Right atrium auricular region (tissue), 2 donors: ENCODE data around the gene ADAMTS16. TPM values are rescaled to one million over a fixed set of nuclear protein-coding genes. Genes with fewer than 3 reads are reported as not detected.

Experiments used
- DNase-seq: peaks from one replicate; pipeline ENCODE4 v3.0.0-alpha.2; 2019; ENCODE audit warnings: low spot score
- H3K27ac ChIP-seq, 2 donors: fragments of 200-600 bp; sonication (generic); 1 replicate in 1 of 2; 2 replicates in 1 of 2; pipeline ENCODE4 v1.5.1; 2016 to 2019
- H3K27me3 ChIP-seq, 2 donors: fragments of 200-600 bp; sonication (generic); one replicate each; pipeline versions ENCODE4 v1.5.1 to v1.6.0; 2017 to 2019
- H3K36me3 ChIP-seq: fragments of 200-600 bp; sonication (generic); one replicate; pipeline ENCODE4 v1.5.1; 2016
- H3K4me1 ChIP-seq, 2 donors: fragments of 200-600 bp; sonication (generic); one replicate each; pipeline versions ENCODE4 v1.5.1 to v1.6.0; 2017 to 2019
- H3K4me3 ChIP-seq, 2 donors: fragments of 200-600 bp; sonication (generic); 1 replicate in 1 of 2; 2 replicates in 1 of 2; pipeline ENCODE4 v1.5.1; 2017 to 2019; ENCODE audit warnings: mild to moderate bottlenecking in 1 of 2, moderate library complexity in 1 of 2
- H3K9me3 ChIP-seq, 2 donors: fragments of 200-600 bp; sonication (generic); one replicate each; pipeline ENCODE4 v1.5.1; 2019
- total RNA-seq, 2 donors: library from RNA; depleted of rRNA; stranded (reverse); fragments of >200 nt; gene quantifications; one replicate each; pipeline ENCODE4 v1.1.0, GENCODE V29; 2016
- TF ChIP-seq, protein P1 (sequence below), 2 donors: fragments of 200-600 bp; sonication (generic); IDR thresholded peaks; one replicate each; pipeline ENCODE4 v1.5.1; 2019; ENCODE audit warnings: antibody characterized with exemption in 2 of 2

ADAMTS16 gene
- total RNA-seq, 2 donors from 2014 or later: not detected

DNA sequence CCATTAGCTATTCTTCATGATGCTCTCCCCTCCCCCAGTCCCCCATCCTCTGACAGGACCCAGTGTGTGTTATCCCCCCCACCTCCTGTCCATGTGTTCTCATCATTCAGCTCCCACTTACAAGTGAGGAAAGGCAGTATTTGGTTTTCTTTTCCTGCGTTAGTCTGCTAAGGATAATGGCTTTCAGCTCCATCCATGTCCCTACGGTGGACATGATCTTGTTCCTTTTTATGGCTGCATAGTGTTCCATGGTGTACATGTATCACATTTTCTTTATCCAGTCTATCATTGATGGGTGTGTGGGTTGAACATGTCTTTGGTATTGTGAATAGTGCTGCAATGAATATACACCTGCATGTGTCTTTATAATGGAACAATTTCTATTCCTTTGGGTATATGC is 181.0 kb downstream of the ADAMTS16 start:
- no peaks in the 10 kb centered on the region for H3K36me3 ChIP-seq
- no peak overlapping the region for H3K27ac ChIP-seq
- no peak for DNase-seq
- H3K4me3 ChIP-seq: no peak overlapping the region
- H3K9me3 ChIP-seq: no peaks in the 10 kb centered on the region
- no peaks in the 10 kb centered on the region for H3K4me1 ChIP-seq
- TF ChIP-seq, protein P1, sequence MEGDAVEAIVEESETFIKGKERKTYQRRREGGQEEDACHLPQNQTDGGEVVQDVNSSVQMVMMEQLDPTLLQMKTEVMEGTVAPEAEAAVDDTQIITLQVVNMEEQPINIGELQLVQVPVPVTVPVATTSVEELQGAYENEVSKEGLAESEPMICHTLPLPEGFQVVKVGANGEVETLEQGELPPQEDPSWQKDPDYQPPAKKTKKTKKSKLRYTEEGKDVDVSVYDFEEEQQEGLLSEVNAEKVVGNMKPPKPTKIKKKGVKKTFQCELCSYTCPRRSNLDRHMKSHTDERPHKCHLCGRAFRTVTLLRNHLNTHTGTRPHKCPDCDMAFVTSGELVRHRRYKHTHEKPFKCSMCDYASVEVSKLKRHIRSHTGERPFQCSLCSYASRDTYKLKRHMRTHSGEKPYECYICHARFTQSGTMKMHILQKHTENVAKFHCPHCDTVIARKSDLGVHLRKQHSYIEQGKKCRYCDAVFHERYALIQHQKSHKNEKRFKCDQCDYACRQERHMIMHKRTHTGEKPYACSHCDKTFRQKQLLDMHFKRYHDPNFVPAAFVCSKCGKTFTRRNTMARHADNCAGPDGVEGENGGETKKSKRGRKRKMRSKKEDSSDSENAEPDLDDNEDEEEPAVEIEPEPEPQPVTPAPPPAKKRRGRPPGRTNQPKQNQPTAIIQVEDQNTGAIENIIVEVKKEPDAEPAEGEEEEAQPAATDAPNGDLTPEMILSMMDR (IDR thresholded peaks at IDR 0.05): no peak
- H3K27me3 ChIP-seq: no peaks in the 10 kb centered on the region

DNA sequence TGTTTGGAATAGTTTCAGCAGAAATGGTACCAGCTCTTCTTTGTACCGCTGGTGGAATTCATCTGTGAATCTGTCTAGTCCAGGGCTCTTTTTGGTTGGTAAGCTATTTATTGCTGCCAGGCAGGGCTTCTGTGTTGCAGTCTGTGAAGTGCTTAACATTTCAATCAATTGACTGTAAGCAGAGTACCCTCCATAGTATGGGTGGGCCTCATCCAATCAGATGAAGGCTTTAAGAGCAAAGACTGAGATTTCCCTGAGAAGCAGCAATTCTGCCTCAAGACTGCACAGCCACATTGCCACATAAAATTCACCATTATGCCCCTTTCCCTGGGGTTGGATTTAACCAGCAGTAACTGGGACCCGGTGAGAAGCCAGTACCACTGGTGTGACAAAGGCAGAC is 183.4 kb downstream of the ADAMTS16 start:
- no peak for DNase-seq
- no peaks in the 10 kb centered on the region for H3K4me1 ChIP-seq
- TF ChIP-seq, protein P1 (IDR thresholded peaks at IDR 0.05): no peak
- H3K27me3 ChIP-seq: no peaks in the 10 kb centered on the region
- no peaks in the 10 kb centered on the region for H3K36me3 ChIP-seq
- no peak overlapping the region for H3K4me3 ChIP-seq
- no peak overlapping the region for H3K27ac ChIP-seq
- H3K9me3 ChIP-seq: no peaks in the 10 kb centered on the region

DNA sequence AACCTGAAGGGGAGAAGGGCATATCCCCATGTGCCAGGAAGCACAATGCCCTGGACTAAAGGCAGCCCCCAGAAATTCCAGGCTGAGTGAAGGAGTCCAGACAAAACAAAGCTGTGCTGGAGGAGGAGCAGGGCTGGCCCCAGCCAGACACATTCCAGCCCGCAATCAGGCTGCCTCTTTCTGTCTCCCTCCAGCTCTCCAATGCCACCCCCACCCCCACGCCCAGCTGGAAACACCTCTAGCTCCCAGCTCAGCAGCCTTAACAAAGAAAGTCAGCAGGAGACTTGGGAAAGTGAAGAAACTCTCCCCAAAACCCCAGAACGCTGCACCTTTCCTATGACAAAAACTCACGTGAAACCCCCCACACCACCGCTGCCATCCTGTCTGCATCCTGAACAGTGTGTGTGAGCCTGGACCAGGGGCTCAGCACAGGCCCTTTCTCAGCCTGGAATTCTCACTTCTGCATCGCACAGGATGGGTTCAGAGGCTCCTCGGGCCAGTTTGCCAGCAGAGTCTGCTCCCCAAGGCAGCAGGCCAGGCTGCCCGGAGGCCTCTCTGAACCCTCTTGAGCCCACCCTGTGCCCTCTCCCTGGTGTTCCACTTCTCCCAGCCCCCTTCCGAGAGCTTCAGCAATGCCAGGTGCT is 186.1 kb downstream of the ADAMTS16 start:
- H3K27ac ChIP-seq: no peak overlapping the region
- H3K27me3 ChIP-seq: no peaks in the 10 kb centered on the region
- TF ChIP-seq, protein P1 (IDR thresholded peaks at IDR 0.05): no peak
- H3K36me3 ChIP-seq: no peaks in the 10 kb centered on the region
- no peaks in the 10 kb centered on the region for H3K9me3 ChIP-seq
- no peak overlapping the region for H3K4me3 ChIP-seq
- no peaks in the 10 kb centered on the region for H3K4me1 ChIP-seq
- no peak for DNase-seq

DNA sequence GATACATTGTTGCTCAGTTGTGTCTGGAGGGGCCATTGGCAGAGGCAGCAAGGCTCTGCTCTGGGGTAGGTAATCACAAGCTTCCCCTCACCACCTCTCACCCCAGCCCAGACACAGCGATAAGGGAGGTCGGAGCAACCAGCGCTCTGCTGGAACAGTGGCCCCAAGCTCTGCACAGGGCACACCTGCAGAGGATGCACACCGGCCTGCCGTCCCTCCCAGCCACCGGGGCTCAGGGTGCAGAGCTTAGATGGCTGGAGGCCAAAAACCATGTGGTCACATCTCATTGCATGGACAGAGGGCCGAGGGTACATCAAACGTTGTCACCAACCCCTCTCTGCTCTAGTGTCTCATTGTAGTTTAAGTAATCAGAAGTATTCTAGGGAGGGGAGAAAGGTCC is 187.0 kb downstream of the ADAMTS16 start:
- TF ChIP-seq, protein P1 (IDR thresholded peaks at IDR 0.05): no peak
- no peak for DNase-seq
- no peaks in the 10 kb centered on the region for H3K4me1 ChIP-seq
- no peaks in the 10 kb centered on the region for H3K27me3 ChIP-seq
- H3K4me3 ChIP-seq: no peak overlapping the region
- H3K36me3 ChIP-seq: no peaks in the 10 kb centered on the region
- no peak overlapping the region for H3K27ac ChIP-seq
- H3K9me3 ChIP-seq: no peaks in the 10 kb centered on the region

DNA sequence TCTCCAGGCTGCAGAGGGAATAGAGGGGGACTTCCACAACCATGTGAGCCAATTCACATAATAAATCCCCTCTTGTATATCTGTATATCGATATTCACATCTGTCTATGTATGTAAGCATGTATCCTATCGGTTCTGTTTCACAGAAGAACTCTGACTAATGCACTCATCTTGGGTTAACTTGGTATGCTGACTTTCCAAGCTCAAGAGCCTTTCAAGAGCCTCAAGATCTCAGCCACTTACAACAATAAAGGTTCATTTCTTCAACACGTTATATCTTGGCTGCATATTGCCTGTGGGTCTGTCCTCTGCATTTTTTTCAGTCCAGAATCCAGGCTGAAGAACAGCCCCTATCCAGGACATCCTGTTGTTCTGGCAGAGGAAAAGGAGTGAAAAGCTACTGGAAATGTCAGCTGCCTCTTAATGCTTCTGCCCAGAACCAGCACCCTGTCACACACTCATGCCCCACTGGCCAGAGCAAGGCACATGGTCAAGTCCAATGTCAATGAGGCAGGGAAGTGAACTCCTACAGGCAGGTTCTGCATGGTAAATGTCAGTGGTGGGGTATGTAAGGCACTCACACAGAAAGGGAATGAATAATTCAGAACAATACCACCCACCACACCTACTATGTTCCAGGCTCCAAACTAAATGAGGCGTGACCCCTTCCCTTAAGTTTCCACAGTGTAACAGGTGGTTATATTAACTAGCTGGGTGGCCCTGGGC is 190.8 kb downstream of the ADAMTS16 start:
- Histone ChIP-seq H3K4me3 (no peak overlapping the region), H3K36me3 (no peaks in the 10 kb centered on the region), H3K9me3 (no peaks in the 10 kb centered on the region), H3K27me3 (no peaks in the 10 kb centered on the region), H3K27ac (no peak overlapping the region), H3K4me1 (no peaks in the 10 kb centered on the region)
- TF ChIP-seq, protein P1 (IDR thresholded peaks at IDR 0.05): no peak
- no peak for DNase-seq
